Astrocyte (in vitro differentiated cells and primary cell): ENCODE measurements around the gene MYL6B. TPM values are rescaled to one million over a fixed set of nuclear protein-coding genes. Genes with fewer than 3 reads are reported as not detected.

Experiments
- total RNA-seq: library from RNA; stranded (reverse); gene quantifications from 2 replicates; pipeline ENCODE4 v1.2.1, GENCODE V29; 2021

Gene MYL6B
- total RNA-seq, 1 donor from 2014 or later, result 118 TPM

Other genes starting within 250 kb of the MYL6B start
- gene PYM1, start 224.7 kb upstream of the MYL6B start, total RNA-seq, result 31.5 and 33.6 TPM in 2 replicates
- gene DGKA, start 221.4 kb upstream of the MYL6B start, total RNA-seq, result 108 and 118 TPM in 2 replicates
- 3.9 and 13.8 TPM in 2 replicates for gene PMEL, start 186.5 kb upstream of the MYL6B start, total RNA-seq
- 37.8 and 44.3 TPM in 2 replicates for gene CDK2, start 185.8 kb upstream of the MYL6B start, total RNA-seq
- gene RAB5B, start 178.5 kb upstream of the MYL6B start, total RNA-seq, result 110 and 127 TPM in 2 replicates
- gene SUOX, start 155.3 kb upstream of the MYL6B start, total RNA-seq, result 13.6 and 14.3 TPM in 2 replicates
- gene IKZF4, start 131.5 kb upstream of the MYL6B start, total RNA-seq, result 5.6 and 6.9 TPM in 2 replicates
- gene RPS26, start 110.7 kb upstream of the MYL6B start, total RNA-seq, result 39.4 and 45.9 TPM in 2 replicates
- 2.6 and 3.8 TPM in 2 replicates for gene ERBB3, start 72.4 kb upstream of the MYL6B start, total RNA-seq
- gene PA2G4, start 48.0 kb upstream of the MYL6B start, total RNA-seq, result 124 and 130 TPM in 2 replicates
- 3,078 and 3,088 TPM in 2 replicates for gene RPL41, start 36.0 kb upstream of the MYL6B start, total RNA-seq
- 4.1 and 4.2 TPM in 2 replicates for gene ZC3H10, start 34.3 kb upstream of the MYL6B start, total RNA-seq
- 138 and 142 TPM in 2 replicates for gene ESYT1, start 24.3 kb upstream of the MYL6B start, total RNA-seq
- 2,485 and 2,685 TPM in 2 replicates for gene MYL6, start 5.8 kb downstream of the MYL6B start, total RNA-seq
- 57.5 and 57.6 TPM in 2 replicates for gene SMARCC2, start 36.9 kb downstream of the MYL6B start, total RNA-seq
- 85.8 and 85.9 TPM in 2 replicates for gene RNF41, start 69.3 kb downstream of the MYL6B start, total RNA-seq
- 29.1 and 29.9 TPM in 2 replicates for gene NABP2, start 71.8 kb downstream of the MYL6B start, total RNA-seq
- 0.39 TPM in 1 of 2 replicates, not detected in the other for gene SLC39A5, start 77.5 kb downstream of the MYL6B start, total RNA-seq
- 98.4 and 105 TPM in 2 replicates for gene ANKRD52, start 105.8 kb downstream of the MYL6B start, total RNA-seq
- gene COQ10A, start 114.4 kb downstream of the MYL6B start, total RNA-seq, result 6.7 and 9.3 TPM in 2 replicates
- gene CS, start 147.7 kb downstream of the MYL6B start, total RNA-seq, result 171 and 212 TPM in 2 replicates
- 187 and 202 TPM in 2 replicates for gene CNPY2, start 163.4 kb downstream of the MYL6B start, total RNA-seq
- 10.1 and 15.4 TPM in 2 replicates for gene PAN2, start 181.4 kb downstream of the MYL6B start, total RNA-seq
- 0.32 TPM in 1 of 2 replicates, not detected in the other for gene IL23A, start 186.3 kb downstream of the MYL6B start, total RNA-seq
- gene STAT2, start 207.5 kb downstream of the MYL6B start, total RNA-seq, result 257 and 291 TPM in 2 replicates
- gene APOF, start 210.3 kb downstream of the MYL6B start, total RNA-seq, result not detected in 2 replicates